WERI-Rb-1 (cell line): ENCODE data around the gene TMEM131L.

Experiments
- DNase-seq: peaks from one replicate; pipeline ENCODE4 v3.0.0-alpha.2; 2020
- H3K27ac ChIP-seq: fragments of 250-450 bp; sonication (Bioruptor Pico); 2 replicates; pipeline ENCODE4 v1.5.1; 2020; ENCODE audit warnings: mild to moderate bottlenecking, moderate library complexity
- H3K27me3 ChIP-seq: fragments of 250-450 bp; sonication (Bioruptor Pico); 2 replicates; pipeline ENCODE4 v1.5.1; 2021; ENCODE audit warnings: mild to moderate bottlenecking, low read depth, moderate library complexity; ENCODE audit not compliant: insufficient read depth, severe bottlenecking
- H3K36me3 ChIP-seq: fragments of 250-450 bp; sonication (Bioruptor Pico); 2 replicates; pipeline ENCODE4 v1.5.1; 2020; ENCODE audit warnings: mild to moderate bottlenecking, moderate library complexity
- H3K4me3 ChIP-seq: 2 replicates; pipeline ENCODE4 v1.5.1; 2011; ENCODE audit warnings: low read depth, mild to moderate bottlenecking, control low read depth, low read length
- H3K9me3 ChIP-seq: fragments of 250-450 bp; sonication (Bioruptor Pico); 2 replicates; pipeline ENCODE4 v1.5.1; 2021; ENCODE audit warnings: mild to moderate bottlenecking, moderate library complexity; ENCODE audit not compliant: severe bottlenecking
- TF ChIP-seq, protein P1 (sequence below): IDR thresholded peaks from 2 replicates; pipeline ENCODE4 v1.5.1; 2011; ENCODE audit warnings: low read depth, mild to moderate bottlenecking, control low read depth, inconsistent platforms, low read length

The TMEM131L gene

DNA sequence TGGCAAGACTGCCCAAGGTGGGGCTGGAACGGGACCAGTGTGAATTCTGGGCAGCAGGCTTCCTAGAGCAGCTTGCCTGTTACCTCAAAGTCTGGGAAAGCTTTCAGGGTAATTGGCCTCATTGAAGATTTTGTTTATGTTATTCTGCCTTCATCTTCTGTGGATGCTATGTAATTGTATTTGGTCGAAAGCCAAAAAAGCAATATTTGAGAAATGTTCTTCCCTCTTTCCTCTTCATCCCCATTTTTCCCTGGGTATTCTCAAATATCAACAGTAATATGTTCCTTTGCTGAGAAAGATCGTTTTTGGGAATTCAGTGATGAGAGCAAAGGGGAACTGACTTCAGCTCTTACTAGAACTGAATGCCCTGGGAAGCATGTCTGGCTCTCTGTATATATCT is 12.9 kb downstream of the TMEM131L start:
- H3K36me3 ChIP-seq, result no peaks in the 10 kb centered on the region
- H3K27ac ChIP-seq, result no peak overlapping the region
- H3K4me3 ChIP-seq, result no peak overlapping the region
- TF ChIP-seq, protein P1, sequence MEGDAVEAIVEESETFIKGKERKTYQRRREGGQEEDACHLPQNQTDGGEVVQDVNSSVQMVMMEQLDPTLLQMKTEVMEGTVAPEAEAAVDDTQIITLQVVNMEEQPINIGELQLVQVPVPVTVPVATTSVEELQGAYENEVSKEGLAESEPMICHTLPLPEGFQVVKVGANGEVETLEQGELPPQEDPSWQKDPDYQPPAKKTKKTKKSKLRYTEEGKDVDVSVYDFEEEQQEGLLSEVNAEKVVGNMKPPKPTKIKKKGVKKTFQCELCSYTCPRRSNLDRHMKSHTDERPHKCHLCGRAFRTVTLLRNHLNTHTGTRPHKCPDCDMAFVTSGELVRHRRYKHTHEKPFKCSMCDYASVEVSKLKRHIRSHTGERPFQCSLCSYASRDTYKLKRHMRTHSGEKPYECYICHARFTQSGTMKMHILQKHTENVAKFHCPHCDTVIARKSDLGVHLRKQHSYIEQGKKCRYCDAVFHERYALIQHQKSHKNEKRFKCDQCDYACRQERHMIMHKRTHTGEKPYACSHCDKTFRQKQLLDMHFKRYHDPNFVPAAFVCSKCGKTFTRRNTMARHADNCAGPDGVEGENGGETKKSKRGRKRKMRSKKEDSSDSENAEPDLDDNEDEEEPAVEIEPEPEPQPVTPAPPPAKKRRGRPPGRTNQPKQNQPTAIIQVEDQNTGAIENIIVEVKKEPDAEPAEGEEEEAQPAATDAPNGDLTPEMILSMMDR, result no peak
- no peak for DNase-seq
- no peaks in the 10 kb centered on the region for H3K9me3 ChIP-seq
- peaks cover 36% of the 10 kb centered on the region for H3K27me3 ChIP-seq

DNA sequence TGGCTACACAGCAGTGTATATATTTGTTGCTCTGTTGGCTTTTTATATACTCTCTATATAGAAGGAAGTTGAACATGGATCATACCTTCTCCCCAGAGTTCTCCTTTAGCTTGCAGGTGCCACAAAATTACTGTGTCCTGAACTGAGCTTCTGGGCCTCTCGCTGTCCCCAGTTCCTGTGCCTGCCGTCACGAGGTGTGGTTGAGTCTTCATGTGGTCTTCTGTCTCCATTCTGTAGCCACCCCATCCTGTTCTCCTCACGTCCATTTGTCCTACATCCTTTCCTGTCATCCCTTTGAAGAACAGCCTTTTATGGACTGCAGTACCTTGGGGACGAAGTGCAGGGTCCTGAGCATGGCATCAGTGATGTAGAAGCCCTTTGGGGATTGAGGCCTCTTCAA is 14.5 kb downstream of the TMEM131L start:
- TF ChIP-seq, protein P1, result no peak
- no peaks in the 10 kb centered on the region for H3K9me3 ChIP-seq
- peaks cover 39% of the 10 kb centered on the region for H3K27me3 ChIP-seq
- no peaks in the 10 kb centered on the region for H3K36me3 ChIP-seq
- no peak overlapping the region for H3K27ac ChIP-seq
- no peak for DNase-seq
- no peak overlapping the region for H3K4me3 ChIP-seq

DNA sequence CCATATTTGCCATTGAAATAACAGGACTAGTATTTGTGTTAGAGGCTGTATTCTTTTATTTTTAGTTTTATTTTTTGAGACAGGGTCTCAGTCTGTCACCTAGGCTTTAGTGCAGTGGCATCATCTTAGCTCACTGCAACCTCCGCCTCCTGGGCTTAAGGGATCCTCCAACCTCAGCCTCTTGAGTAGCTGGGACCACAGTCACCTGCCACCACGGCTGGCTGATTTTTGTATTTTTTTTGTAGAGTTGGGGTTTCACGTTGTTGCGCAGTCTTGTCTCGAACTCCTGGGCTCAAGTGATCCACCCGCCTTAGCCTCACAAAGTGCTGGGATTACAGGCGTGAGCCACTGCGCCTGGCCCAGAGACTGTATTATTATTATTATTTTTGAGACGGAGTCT is 15.3 kb downstream of the TMEM131L start:
- DNase-seq, result no peak
- Histone ChIP-seq H3K27ac (no peak overlapping the region), H3K9me3 (no peaks in the 10 kb centered on the region), H3K4me3 (no peak overlapping the region), H3K27me3 (peaks cover 41% of the 10 kb centered on the region), H3K36me3 (no peaks in the 10 kb centered on the region)
- TF ChIP-seq, protein P1, result no peak

DNA sequence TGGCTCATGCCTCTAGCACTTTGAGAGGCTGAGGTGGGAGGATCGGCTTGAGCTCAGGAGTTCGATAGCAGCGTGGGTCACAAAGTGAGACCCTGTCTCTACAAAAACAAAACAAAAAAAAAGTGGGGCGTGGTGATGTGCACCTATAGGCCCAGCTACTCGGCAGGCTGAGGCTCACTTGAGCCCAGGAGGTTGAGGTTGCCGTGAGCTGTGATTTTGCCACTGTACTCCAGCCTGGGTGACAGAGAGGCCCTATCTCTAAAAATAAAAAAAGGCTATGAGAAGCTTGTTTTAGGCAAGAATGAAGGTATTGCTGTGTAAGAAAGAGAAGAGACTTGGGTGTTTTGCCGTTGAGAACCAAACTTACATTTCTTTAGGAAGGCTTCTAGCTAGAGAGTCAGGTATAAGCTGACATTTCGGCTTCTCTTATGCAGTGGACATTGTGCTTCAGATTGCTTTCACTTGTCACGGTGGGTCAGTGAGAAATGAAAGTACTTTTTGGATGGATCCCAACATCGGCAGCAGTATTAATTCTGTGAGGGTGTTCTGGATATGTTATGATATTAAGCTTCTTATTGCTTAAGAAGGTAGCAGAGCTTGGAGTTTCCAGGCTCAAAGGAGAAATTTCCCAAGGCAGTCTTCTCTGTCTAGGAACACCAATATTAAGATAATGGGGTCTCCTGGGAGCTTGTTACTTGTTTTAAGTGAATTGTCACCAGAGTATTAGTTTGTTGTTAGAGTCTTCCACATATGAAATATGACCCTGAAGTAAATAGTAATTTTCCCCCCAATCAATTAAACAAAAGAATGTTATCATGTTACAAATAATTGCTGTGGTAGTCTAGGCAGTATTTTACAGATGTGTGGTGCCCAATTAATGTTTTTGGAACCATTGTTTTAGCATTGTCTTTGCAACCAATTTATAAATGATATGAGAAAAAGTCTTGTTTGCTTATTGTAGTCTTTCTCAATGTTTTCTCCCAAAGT is 17.6 kb downstream of the TMEM131L start:
- no peak for DNase-seq
- Histone ChIP-seq H3K4me3 (no peak overlapping the region), H3K9me3 (no peaks in the 10 kb centered on the region), H3K36me3 (no peaks in the 10 kb centered on the region), H3K27ac (no peak overlapping the region), H3K27me3 (peaks cover 58% of the 10 kb centered on the region)
- TF ChIP-seq, protein P1, result no peak

DNA sequence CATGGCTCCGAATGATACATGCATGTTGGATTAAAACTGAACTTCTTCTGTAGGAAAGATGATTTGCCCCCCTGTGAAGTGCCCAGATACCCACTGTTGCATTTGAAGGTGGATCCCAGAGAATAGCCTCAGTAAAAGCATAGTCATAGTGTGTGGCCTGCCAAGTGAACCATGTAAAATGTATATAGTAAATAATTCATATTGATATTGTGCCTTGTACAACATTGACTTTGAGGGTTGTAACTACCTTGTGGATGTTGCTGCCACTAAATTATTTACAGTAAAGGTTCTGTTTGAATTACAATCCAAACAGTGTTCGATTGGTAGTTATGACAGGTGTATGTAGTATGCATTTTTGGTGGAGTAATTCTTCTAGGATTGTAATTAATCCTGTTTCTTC is 19.2 kb downstream of the TMEM131L start:
- no peak for DNase-seq
- H3K27me3 ChIP-seq, result peaks cover 65% of the 10 kb centered on the region
- TF ChIP-seq, protein P1, result no peak
- no peak overlapping the region for H3K4me3 ChIP-seq
- no peak overlapping the region for H3K27ac ChIP-seq
- H3K36me3 ChIP-seq, result no peaks in the 10 kb centered on the region
- H3K9me3 ChIP-seq, result no peaks in the 10 kb centered on the region
